GM12873 (cell line): ENCODE measurements around the gene CILP.

Source experiments
- TF ChIP-seq, protein P1 (sequence below): IDR thresholded peaks from 2 replicates; pipeline ENCODE4 v1.5.1; 2012; ENCODE audit warnings: low read depth, mild to moderate bottlenecking, moderate library complexity, low read length, control low read depth; ENCODE audit not compliant: insufficient read depth; ENCODE audit errors: missing control alignments

CILP gene

DNA sequence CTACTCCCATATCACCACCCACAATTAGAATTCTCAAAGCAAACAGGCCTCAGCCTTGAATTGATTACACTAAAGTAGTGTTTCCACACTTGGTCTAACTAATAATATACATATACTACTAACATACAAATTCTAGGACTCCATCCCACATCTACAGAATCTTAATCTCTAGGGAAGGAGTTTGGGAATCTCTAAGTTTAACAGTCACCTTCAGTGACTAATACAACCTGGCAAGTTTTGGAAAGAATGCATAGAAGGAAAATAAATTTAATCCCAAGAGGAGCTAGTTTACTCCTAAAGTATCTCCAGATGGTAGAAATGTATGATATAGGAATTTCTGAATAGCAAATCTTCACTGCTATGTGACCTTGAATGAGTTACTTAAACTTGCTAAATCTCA is 35.2 kb downstream of the CILP start:
- TF ChIP-seq, protein P1, sequence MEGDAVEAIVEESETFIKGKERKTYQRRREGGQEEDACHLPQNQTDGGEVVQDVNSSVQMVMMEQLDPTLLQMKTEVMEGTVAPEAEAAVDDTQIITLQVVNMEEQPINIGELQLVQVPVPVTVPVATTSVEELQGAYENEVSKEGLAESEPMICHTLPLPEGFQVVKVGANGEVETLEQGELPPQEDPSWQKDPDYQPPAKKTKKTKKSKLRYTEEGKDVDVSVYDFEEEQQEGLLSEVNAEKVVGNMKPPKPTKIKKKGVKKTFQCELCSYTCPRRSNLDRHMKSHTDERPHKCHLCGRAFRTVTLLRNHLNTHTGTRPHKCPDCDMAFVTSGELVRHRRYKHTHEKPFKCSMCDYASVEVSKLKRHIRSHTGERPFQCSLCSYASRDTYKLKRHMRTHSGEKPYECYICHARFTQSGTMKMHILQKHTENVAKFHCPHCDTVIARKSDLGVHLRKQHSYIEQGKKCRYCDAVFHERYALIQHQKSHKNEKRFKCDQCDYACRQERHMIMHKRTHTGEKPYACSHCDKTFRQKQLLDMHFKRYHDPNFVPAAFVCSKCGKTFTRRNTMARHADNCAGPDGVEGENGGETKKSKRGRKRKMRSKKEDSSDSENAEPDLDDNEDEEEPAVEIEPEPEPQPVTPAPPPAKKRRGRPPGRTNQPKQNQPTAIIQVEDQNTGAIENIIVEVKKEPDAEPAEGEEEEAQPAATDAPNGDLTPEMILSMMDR = no peak

DNA sequence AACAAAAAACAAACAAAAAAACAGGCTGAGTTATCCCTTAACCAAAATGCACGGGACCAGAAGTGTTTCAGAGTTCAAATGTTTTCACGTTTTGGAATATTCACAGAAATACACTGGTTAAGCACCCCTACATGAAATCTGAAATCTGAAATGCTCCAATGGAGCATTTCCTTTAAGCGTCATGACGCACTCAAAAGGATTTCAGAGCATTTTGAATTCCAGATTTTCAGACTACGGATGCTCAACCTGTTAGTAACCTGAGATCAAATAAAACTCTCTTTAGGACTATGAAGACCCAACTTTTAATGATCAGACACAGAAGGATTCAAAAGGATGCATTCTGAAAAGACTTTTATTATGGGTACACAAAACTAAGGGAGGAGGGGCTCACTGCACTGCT is 35.8 kb downstream of the CILP start:
- TF ChIP-seq, protein P1 = no peak

- TF ChIP-seq, protein P1 = no peak
These were observed 36.8 kb downstream of the CILP start for GRCh38 chr15:65174509-65174908.

- TF ChIP-seq, protein P1 = no peak
These were observed 38.7 kb downstream of the CILP start for GRCh38 chr15:65172531-65172930.

- TF ChIP-seq, protein P1 = no peak
These were observed 39.8 kb downstream of the CILP start for GRCh38 chr15:65171428-65171827.

GRCh38 chr15:65165875-65166274 is 45.4 kb downstream of the CILP start:
- TF ChIP-seq, protein P1 = no peak

DNA sequence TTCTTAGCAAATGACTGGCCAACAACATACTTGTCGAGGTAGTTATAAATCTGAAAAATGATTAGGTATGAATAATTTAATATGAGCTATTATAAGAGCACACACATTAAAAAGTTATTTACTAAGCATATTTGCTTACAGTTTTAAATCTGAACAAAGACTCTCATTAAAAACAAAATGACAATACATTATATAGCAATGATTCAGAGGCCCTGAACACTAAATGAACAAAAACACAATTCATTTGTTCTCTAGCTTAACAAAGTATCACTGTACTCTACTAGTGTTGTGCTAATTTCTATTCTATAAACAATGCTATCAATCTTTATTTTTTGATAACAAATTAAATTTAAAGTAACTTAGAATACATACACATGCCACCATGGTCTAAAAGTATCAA is 47.1 kb downstream of the CILP start:
- TF ChIP-seq, protein P1 = no peak
